Coronary artery (tissue), 2 donors: ENCODE results near the gene RPL12.

ENCODE experiments used
- DNase-seq: peaks from one replicate; pipeline ENCODE4 v3.0.0-alpha.2; 2017; ENCODE audit warnings: low spot score
- H3K27ac ChIP-seq, 2 donors: fragments of 200-600 bp; sonication (generic); one replicate each; pipeline ENCODE4 v1.5.1; 2016 to 2019
- H3K4me3 ChIP-seq: fragments of 200-600 bp; sonication (generic); 2 replicates; pipeline ENCODE4 v1.5.1; 2016; ENCODE audit warnings: mild to moderate bottlenecking, moderate library complexity
- TF ChIP-seq, protein P1 (sequence below): fragments of 200-600 bp; sonication (generic); IDR thresholded peaks from one replicate; pipeline ENCODE4 v1.5.1; 2019; ENCODE audit warnings: antibody characterized with exemption

RPL12 gene

DNA sequence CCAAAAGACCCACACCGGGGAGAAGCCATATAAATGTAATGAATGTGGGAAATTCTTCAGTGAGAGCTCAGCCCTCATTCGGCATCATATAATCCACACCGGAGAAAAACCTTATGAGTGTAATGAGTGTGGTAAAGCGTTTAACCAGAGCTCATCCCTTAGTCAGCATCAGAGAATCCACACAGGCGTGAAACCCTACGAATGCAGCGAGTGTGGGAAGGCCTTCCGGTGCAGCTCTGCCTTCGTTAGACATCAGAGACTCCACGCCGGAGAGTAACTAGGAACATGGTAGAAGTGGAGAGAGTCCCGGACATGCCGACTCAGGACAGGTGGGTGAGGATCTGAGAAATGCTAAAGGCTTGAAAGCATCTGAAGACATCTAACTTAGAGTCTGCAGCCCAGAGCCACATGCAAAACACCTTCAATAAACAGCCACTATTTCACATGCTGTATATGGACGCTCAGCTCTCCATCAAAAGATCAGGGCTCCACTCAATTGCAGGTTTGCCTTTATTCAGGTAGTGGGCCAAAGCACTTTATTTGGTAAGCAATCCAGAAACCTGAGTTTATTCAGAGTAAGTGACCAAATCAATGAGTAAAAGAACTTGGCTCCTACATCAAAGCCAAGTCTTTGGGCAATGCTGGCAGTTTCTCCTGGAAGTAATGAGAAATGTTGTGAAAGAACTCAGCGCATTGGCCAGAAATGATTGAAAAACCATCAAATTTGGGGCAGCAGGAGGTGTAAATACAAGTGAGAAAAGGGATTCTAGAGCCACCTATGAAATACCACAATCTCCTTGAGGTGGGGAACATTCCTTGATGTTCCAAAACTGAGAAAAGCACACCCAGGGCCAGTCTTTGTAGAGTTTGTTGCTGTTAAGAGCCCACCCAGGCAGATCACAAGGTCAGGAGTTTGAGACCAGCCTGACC, 6.0 kb downstream of the RPL12 start:
- Histone ChIP-seq H3K27ac (no peak overlapping the region), H3K4me3 (no peak overlapping the region)
- DNase-seq = no peak
- TF ChIP-seq, protein P1, sequence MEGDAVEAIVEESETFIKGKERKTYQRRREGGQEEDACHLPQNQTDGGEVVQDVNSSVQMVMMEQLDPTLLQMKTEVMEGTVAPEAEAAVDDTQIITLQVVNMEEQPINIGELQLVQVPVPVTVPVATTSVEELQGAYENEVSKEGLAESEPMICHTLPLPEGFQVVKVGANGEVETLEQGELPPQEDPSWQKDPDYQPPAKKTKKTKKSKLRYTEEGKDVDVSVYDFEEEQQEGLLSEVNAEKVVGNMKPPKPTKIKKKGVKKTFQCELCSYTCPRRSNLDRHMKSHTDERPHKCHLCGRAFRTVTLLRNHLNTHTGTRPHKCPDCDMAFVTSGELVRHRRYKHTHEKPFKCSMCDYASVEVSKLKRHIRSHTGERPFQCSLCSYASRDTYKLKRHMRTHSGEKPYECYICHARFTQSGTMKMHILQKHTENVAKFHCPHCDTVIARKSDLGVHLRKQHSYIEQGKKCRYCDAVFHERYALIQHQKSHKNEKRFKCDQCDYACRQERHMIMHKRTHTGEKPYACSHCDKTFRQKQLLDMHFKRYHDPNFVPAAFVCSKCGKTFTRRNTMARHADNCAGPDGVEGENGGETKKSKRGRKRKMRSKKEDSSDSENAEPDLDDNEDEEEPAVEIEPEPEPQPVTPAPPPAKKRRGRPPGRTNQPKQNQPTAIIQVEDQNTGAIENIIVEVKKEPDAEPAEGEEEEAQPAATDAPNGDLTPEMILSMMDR = no peak

DNA sequence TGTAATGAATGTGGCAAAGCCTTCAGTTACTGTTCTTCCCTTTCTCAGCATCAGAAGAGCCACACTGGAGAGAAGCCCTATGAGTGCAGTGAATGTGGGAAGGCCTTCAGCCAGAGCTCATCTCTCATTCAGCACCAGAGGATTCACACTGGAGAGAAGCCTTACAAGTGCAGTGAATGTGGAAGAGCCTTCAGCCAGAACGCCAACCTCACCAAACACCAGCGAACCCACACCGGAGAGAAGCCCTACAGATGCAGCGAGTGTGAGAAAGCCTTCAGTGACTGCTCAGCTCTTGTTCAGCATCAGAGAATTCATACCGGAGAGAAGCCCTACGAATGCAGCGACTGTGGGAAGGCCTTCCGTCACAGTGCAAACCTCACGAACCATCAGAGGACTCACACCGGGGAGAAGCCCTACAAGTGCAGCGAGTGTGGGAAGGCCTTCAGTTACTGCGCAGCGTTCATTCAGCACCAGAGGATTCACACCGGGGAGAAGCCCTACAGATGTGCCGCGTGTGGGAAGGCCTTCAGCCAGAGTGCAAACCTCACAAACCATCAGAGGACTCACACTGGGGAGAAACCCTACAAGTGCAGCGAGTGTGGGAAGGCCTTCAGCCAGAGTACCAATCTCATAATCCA, 6.8 kb downstream of the RPL12 start:
- DNase-seq = no peak
- TF ChIP-seq, protein P1 = no peak
- H3K27ac ChIP-seq = peak overlapping the region in 1 of 2 donors; percentile 7
- H3K4me3 ChIP-seq = no peak overlapping the region

DNA sequence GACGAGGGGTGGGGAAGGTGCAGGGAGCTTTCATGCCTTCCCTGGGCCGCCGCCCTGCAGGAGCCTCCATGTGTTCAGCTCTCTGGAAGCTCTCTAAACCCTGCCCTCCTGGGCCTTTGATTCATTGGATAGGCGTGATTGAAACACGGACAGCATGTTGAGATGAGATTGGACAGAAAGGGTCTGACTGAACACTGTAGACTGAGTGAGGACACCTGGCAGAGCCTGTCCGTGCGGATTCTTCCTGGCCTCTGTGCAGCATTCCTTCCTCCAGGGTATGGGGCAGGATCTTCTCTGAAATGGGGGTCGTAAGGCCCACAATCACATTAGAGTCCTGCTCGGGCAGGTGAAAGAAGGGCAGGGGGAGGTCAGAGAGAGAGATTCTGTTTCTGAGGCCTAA, 12.8 kb downstream of the RPL12 start:
- H3K4me3 ChIP-seq = no peak overlapping the region

DNA sequence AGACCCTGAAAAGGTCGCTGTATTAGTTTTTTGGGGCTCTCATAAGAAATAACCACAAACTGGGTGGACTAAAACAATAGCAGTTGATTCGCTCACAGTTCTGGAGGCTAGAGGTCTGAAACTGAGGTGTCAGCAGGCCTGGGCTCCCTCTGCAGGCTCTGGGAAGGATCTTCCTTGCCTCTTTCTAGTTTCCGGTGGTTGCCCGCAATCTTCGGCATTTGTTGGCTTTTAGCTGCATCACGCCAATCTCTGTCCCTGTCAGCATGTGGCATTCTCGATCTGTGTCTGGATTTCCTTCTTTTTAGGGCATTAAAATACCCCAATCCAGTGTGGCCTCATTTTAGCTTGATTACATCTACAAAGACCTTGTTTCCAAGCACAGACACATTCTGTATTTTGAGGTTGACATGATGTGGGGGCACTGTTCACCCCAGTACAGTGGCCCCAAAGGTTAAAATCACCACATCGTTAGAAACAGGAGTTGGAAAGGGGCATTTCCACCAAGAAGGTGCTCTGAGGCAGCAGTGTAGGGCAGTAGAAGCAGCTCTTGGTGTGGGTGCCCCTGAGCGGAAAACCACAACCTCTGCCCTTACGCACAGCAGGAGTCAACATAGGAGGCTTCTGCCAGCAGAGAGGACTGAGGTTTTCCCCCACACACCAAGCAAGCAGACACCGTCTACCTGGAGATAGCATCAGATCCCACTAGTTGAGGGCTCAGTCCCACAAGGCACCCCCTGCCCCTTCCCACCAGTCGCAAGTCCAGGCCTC, 13.5 kb downstream of the RPL12 start:
- TF ChIP-seq, protein P1 = no peak
- DNase-seq = no peak
- Histone ChIP-seq H3K4me3 (no peak overlapping the region), H3K27ac (no peak overlapping the region)

More for the DNA sequence above, 12.8 kb downstream of the RPL12 start:
- DNase-seq = no peak
- TF ChIP-seq, protein P1 = no peak
- H3K27ac ChIP-seq = no peak overlapping the region

DNA sequence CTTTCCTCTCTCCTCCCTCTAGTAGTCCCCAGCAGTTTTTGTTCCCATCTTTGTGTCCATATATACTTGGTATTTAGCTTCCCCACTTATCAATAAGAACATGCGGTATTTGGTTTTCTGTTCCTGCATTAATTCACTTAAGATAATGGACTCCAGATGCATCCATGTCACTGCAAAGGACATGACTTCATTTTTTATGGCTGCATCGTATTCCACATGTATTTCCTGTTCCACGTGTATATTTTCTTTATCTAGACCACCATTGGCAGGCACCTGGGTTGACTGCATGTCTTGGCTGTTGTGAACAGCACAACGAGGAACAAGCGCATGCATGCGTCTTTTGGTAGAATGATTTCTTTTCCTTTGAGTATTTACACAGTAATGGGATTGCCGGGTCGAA, 20.8 kb downstream of the RPL12 start:
- TF ChIP-seq, protein P1 = no peak
- Histone ChIP-seq H3K27ac (no peak overlapping the region), H3K4me3 (no peak overlapping the region)
- no peak for DNase-seq

DNA sequence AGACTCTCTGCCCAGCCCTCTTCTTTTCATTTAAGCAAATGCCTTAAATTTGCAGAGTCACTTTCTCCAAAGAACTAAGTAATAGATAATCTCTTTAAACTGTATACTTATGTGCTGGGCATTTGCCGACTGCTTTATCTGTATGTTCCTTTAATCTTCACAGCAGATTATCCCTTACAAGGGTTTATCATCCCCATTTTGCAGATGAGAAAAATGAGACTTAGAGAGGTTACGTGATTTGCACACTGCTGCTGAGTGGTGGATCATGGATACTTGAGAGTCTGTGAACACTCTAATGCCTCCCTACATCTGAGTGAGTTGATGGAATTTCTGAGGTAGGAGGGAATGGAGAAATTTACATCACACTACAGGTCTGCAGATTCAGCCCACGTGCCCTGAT, 22.9 kb downstream of the RPL12 start:
- TF ChIP-seq, protein P1 = no peak
- H3K27ac ChIP-seq = no peak overlapping the region
- no peak for DNase-seq
- H3K4me3 ChIP-seq = no peak overlapping the region
